GM12872 (cell line): ENCODE measurements around the gene CTNND1.

Experiments used
- TF ChIP-seq, protein P1 (sequence below): IDR thresholded peaks from 3 replicates; pipeline ENCODE4 v1.5.1; 2011; ENCODE audit warnings: low read depth, mild to moderate bottlenecking, low read length, moderate library complexity; ENCODE audit not compliant: insufficient read depth

The CTNND1 gene

DNA sequence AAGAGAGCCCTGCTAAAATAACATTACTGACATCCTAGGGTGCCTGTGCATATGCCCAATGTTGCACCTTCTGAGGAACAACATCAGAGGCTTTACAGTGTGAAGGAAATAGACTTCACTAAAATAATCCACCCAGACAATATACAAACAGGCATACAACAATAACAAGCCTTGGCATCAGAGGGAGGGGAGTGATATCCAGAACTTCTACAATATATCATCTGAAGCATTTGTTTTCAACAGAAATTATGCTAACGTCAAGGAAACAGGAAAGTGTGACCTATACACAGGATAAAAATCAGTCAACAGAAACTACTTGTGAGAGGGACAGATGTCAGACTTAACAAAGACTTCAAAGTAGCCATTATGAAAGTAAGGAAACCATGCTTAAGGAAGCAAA, 81.3 kb downstream of the CTNND1 start:
- TF ChIP-seq, protein P1, sequence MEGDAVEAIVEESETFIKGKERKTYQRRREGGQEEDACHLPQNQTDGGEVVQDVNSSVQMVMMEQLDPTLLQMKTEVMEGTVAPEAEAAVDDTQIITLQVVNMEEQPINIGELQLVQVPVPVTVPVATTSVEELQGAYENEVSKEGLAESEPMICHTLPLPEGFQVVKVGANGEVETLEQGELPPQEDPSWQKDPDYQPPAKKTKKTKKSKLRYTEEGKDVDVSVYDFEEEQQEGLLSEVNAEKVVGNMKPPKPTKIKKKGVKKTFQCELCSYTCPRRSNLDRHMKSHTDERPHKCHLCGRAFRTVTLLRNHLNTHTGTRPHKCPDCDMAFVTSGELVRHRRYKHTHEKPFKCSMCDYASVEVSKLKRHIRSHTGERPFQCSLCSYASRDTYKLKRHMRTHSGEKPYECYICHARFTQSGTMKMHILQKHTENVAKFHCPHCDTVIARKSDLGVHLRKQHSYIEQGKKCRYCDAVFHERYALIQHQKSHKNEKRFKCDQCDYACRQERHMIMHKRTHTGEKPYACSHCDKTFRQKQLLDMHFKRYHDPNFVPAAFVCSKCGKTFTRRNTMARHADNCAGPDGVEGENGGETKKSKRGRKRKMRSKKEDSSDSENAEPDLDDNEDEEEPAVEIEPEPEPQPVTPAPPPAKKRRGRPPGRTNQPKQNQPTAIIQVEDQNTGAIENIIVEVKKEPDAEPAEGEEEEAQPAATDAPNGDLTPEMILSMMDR, result no peak

- TF ChIP-seq, protein P1, result no peak
These were observed 106.4 kb downstream of the CTNND1 start for GRCh38 chr11:57867966-57868365.

DNA sequence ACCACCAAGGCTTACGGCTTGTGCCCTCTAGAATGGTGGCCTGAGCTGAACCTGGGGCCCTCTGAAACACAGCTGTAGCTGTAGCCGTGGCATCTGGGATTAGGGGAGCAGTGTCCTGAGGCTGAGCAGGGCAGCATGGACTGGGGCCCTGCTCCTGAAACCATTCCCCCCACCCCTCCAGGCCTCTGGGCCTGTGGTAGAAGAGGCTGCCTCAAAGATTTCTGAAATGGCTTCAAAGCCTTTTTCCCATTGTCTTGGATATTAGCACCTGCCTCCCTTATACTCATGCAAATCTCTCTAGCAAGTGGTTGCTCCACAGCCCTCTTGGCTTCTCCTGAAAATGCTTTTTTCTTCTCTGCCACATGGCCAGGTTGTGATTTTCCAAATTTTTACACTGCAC, 106.9 kb downstream of the CTNND1 start:
- TF ChIP-seq, protein P1, result no peak
